Activated naive CD4-positive, alpha-beta T cell treated with anti-CD3 and anti-CD28 coated beads, Interleukin-2, amount 50 U/mL, for 72 hours (primary cell): ENCODE data around the gene FUT9. TPM values are rescaled to one million over a fixed set of nuclear protein-coding genes. Genes with fewer than 3 reads are reported as not detected.

ENCODE experiments used
- ATAC-seq, 2 donors: fragments of 150-1000 bp; cut with Tn5 transposase; 2 replicates each; pipeline ENCODE4 v1.10.0; 2021; ENCODE audit warnings: mild to moderate bottlenecking in 2 of 2, moderate library complexity in 2 of 2
- DNase-seq, 2 donors: peaks; one replicate each; pipeline ENCODE4 v3.0.0; 2021 to 2022; ENCODE audit warnings: low spot score in 2 of 2
- H3K27ac Mint-ChIP-seq, 2 donors: one replicate each; pipeline ENCODE4 v1.8.0; 2022; ENCODE audit warnings: mild to moderate bottlenecking in 2 of 2, mixed read lengths in 2 of 2
- H3K36me3 Mint-ChIP-seq, 2 donors: one replicate each; pipeline ENCODE4 v1.8.0; 2022; ENCODE audit warnings: mixed read lengths in 2 of 2
- H3K9me3 Mint-ChIP-seq, 2 donors: one replicate each; pipeline ENCODE4 v1.8.0; 2022; ENCODE audit warnings: mixed read lengths in 2 of 2
- total RNA-seq, 2 donors: library from RNA; stranded (reverse); gene quantifications; one replicate each; pipeline ENCODE4 v1.2.3, GENCODE V29; 2022

The FUT9 gene
- total RNA-seq, 2 donors from 2014 or later: not detected

- ATAC-seq (no peak), DNase-seq (no peak)
- no peaks in the 10 kb centered on the region for H3K36me3 Mint-ChIP-seq
- peaks cover 6 to 8% of the 10 kb centered on the region in 2 donors for H3K9me3 Mint-ChIP-seq
- no peak overlapping the region for H3K27ac Mint-ChIP-seq
Observed at GRCh38 chr6:96142142-96142541, 126.4 kb downstream of the FUT9 start.

GRCh38 chr6:96150431-96150830 lies 134.7 kb downstream of the FUT9 start:
- DNase-seq (no peak), ATAC-seq (no peak)
- Mint-ChIP-seq H3K36me3 (no peaks in the 10 kb centered on the region), H3K27ac (no peak overlapping the region), H3K9me3 (no peaks in the 10 kb centered on the region)

GRCh38 chr6:96151707-96152106 lies 135.9 kb downstream of the FUT9 start:
- Mint-ChIP-seq H3K36me3 (no peaks in the 10 kb centered on the region), H3K9me3 (no peaks in the 10 kb centered on the region), H3K27ac (no peak overlapping the region)
- DNase-seq: no peak
- no peak for ATAC-seq

GRCh38 chr6:96152114-96152708 lies 136.4 kb downstream of the FUT9 start:
- no peaks in the 10 kb centered on the region for H3K36me3 Mint-ChIP-seq
- no peaks in the 10 kb centered on the region for H3K9me3 Mint-ChIP-seq
- ATAC-seq (no peak), DNase-seq (no peak)
- no peak overlapping the region for H3K27ac Mint-ChIP-seq

GRCh38 chr6:96153775-96154174 lies 138.0 kb downstream of the FUT9 start:
- no peak overlapping the region for H3K27ac Mint-ChIP-seq
- ATAC-seq (no peak), DNase-seq (no peak)
- H3K9me3 Mint-ChIP-seq: no peaks in the 10 kb centered on the region
- no peaks in the 10 kb centered on the region for H3K36me3 Mint-ChIP-seq

GRCh38 chr6:96156425-96156824 lies 140.7 kb downstream of the FUT9 start:
- DNase-seq (no peak), ATAC-seq (no peak)
- Mint-ChIP-seq H3K36me3 (no peaks in the 10 kb centered on the region), H3K27ac (no peak overlapping the region), H3K9me3 (no peaks in the 10 kb centered on the region)

GRCh38 chr6:96157018-96157565 lies 141.3 kb downstream of the FUT9 start:
- Mint-ChIP-seq H3K27ac (no peak overlapping the region), H3K9me3 (no peaks in the 10 kb centered on the region), H3K36me3 (no peaks in the 10 kb centered on the region)
- DNase-seq (no peak), ATAC-seq (no peak)

GRCh38 chr6:96162711-96163120 lies 146.9 kb downstream of the FUT9 start:
- Mint-ChIP-seq H3K27ac (no peak overlapping the region), H3K9me3 (peaks cover 0 to 4% of the 10 kb centered on the region in 2 donors), H3K36me3 (no peaks in the 10 kb centered on the region)
- DNase-seq: no peak
- ATAC-seq: no peak

- H3K36me3 Mint-ChIP-seq: no peaks in the 10 kb centered on the region
- H3K27ac Mint-ChIP-seq: no peak overlapping the region
- peaks cover 6 to 11% of the 10 kb centered on the region in 2 donors for H3K9me3 Mint-ChIP-seq
- DNase-seq: no peak
- ATAC-seq: no peak
Observed at GRCh38 chr6:96164802-96165201, 149.0 kb downstream of the FUT9 start.

GRCh38 chr6:96171112-96171511 lies 155.3 kb downstream of the FUT9 start:
- H3K36me3 Mint-ChIP-seq: no peaks in the 10 kb centered on the region
- H3K27ac Mint-ChIP-seq: no peak overlapping the region
- peaks cover 6 to 16% of the 10 kb centered on the region in 2 donors for H3K9me3 Mint-ChIP-seq
- ATAC-seq (no peak), DNase-seq (no peak)

GRCh38 chr6:96184798-96185197 lies 169.0 kb downstream of the FUT9 start:
- ATAC-seq (no peak), DNase-seq (no peak)
- peaks cover 4 to 13% of the 10 kb centered on the region in 2 donors for H3K9me3 Mint-ChIP-seq
- H3K36me3 Mint-ChIP-seq: no peaks in the 10 kb centered on the region
- H3K27ac Mint-ChIP-seq: no peak overlapping the region

- no peak for DNase-seq
- H3K36me3 Mint-ChIP-seq: no peaks in the 10 kb centered on the region
- no peak overlapping the region for H3K27ac Mint-ChIP-seq
- no peak for ATAC-seq
- H3K9me3 Mint-ChIP-seq: peaks cover 12 to 13% of the 10 kb centered on the region in 2 donors
Observed at GRCh38 chr6:96186094-96186493, 170.3 kb downstream of the FUT9 start.

- no peaks in the 10 kb centered on the region for H3K36me3 Mint-ChIP-seq
- H3K9me3 Mint-ChIP-seq: peaks cover 13 to 14% of the 10 kb centered on the region in 2 donors
- no peak for ATAC-seq
- no peak overlapping the region for H3K27ac Mint-ChIP-seq
- DNase-seq: no peak
Observed at GRCh38 chr6:96186516-96187195, 170.9 kb downstream of the FUT9 start.

- ATAC-seq: no peak
Observed at GRCh38 chr6:96194675-96195074, 178.9 kb downstream of the FUT9 start.

GRCh38 chr6:96195272-96195671 lies 179.5 kb downstream of the FUT9 start:
- DNase-seq: no peak
- no peaks in the 10 kb centered on the region for H3K36me3 Mint-ChIP-seq
- H3K9me3 Mint-ChIP-seq: peaks cover 5 to 21% of the 10 kb centered on the region in 2 donors
- no peak for ATAC-seq
- H3K27ac Mint-ChIP-seq: no peak overlapping the region

More at GRCh38 chr6:96194675-96195074, 178.9 kb downstream of the FUT9 start:
- H3K36me3 Mint-ChIP-seq: no peaks in the 10 kb centered on the region
- H3K27ac Mint-ChIP-seq: no peak overlapping the region
- DNase-seq: no peak
- H3K9me3 Mint-ChIP-seq: peaks cover 5 to 21% of the 10 kb centered on the region in 2 donors

GRCh38 chr6:96196633-96197032 lies 180.9 kb downstream of the FUT9 start:
- no peak for ATAC-seq
- no peak overlapping the region for H3K27ac Mint-ChIP-seq
- no peaks in the 10 kb centered on the region for H3K36me3 Mint-ChIP-seq
- no peak for DNase-seq
- peaks cover 5 to 11% of the 10 kb centered on the region in 2 donors for H3K9me3 Mint-ChIP-seq

GRCh38 chr6:96197241-96197640 lies 181.5 kb downstream of the FUT9 start:
- H3K36me3 Mint-ChIP-seq: no peaks in the 10 kb centered on the region
- H3K9me3 Mint-ChIP-seq: peaks cover 5 to 11% of the 10 kb centered on the region in 2 donors
- ATAC-seq (no peak), DNase-seq (no peak)
- no peak overlapping the region for H3K27ac Mint-ChIP-seq

GRCh38 chr6:96202571-96202970 lies 186.8 kb downstream of the FUT9 start:
- peaks cover 0 to 5% of the 10 kb centered on the region in 2 donors for H3K9me3 Mint-ChIP-seq
- DNase-seq: no peak
- ATAC-seq: no peak
- no peaks in the 10 kb centered on the region for H3K36me3 Mint-ChIP-seq
- no peak overlapping the region for H3K27ac Mint-ChIP-seq
